ENCODE measurements around the gene FRY.

GRCh38 chr13:32063619-32064233 is 32.2 kb downstream of the FRY start:
- TF ChIP-seq CTCF (conservative IDR thresholded peaks at IDR 0.05) (no peak), EZH2 (IDR thresholded peaks at IDR 0.05; ENCODE audit: low read depth) (no peak)

Measured in PC-9 (cell line).